HEK293T (cell line): Measurements from ENCODE around the gene FEM1B.

Experiments used
- CTCF ChIA-PET: fragments of 350-600 bp; formaldehyde crosslinking; extraction: SDS; loops from one replicate; lab custom pipeline; 2021; ENCODE audit warnings: antibody characterized with exemption, inconsistent platforms; lab: Yijun Ruan, JAX
- POLR2A ChIA-PET: fragments of 350-600 bp; formaldehyde crosslinking; extraction: SDS; loops from one replicate; lab custom pipeline; 2020; ENCODE audit warnings: antibody characterized with exemption, inconsistent platforms; lab: Yijun Ruan, JAX
- DNase-seq: peaks from one replicate; pipeline ENCODE4 v3.0.0; 2012; ENCODE audit warnings: mixed read lengths; ENCODE audit errors: extremely low spot score
- ARNT ChIP-seq: fragments of 450-650 bp; IDR thresholded peaks from 2 replicates; pipeline ENCODE4 v1.6.1; 2017; ENCODE audit warnings: mild to moderate bottlenecking
- BHLHE40 ChIP-seq: fragments of 450-650 bp; IDR thresholded peaks from 2 replicates; pipeline ENCODE4 v1.6.1; 2016; ENCODE audit warnings: mild to moderate bottlenecking, moderate library complexity, borderline replicate concordance
- CTBP1 ChIP-seq: fragments of 450-650 bp; IDR thresholded peaks from 2 replicates; pipeline ENCODE4 v1.6.1; 2016; ENCODE audit warnings: borderline replicate concordance
- ELF4 ChIP-seq: fragments of 450-650 bp; IDR thresholded peaks from 2 replicates; pipeline ENCODE4 v1.6.1; 2017; ENCODE audit warnings: antibody characterized with exemption
- FOXA1 ChIP-seq: fragments of 450-650 bp; IDR thresholded peaks from 2 replicates; pipeline ENCODE4 v1.6.1; 2016; ENCODE audit warnings: mild to moderate bottlenecking
- FOXK2 ChIP-seq: fragments of 450-650 bp; IDR thresholded peaks from 2 replicates; pipeline ENCODE4 v1.6.1; 2016; ENCODE audit warnings: mild to moderate bottlenecking
- FOXM1 ChIP-seq: fragments of 450-650 bp; IDR thresholded peaks from 2 replicates; pipeline ENCODE4 v1.6.1; 2017; ENCODE audit warnings: mild to moderate bottlenecking, borderline replicate concordance
- HDGF ChIP-seq: fragments of 450-650 bp; IDR thresholded peaks from 2 replicates; pipeline ENCODE4 v1.6.1; 2017; ENCODE audit warnings: antibody characterized with exemption, borderline replicate concordance
- L3MBTL2 ChIP-seq: fragments of 450-650 bp; conservative IDR thresholded peaks from 2 replicates; pipeline ENCODE4 v1.6.1; 2016; ENCODE audit warnings: mild to moderate bottlenecking
- LEF1 ChIP-seq: fragments of 450-650 bp; IDR thresholded peaks from 2 replicates; pipeline ENCODE4 v1.6.1; 2017; ENCODE audit warnings: mild to moderate bottlenecking, borderline replicate concordance
- NFRKB ChIP-seq: fragments of 450-650 bp; IDR thresholded peaks from 2 replicates; pipeline ENCODE4 v1.6.1; 2016; ENCODE audit warnings: mild to moderate bottlenecking, moderate library complexity
- SP1 ChIP-seq: fragments of 450-650 bp; IDR thresholded peaks from 2 replicates; pipeline ENCODE4 v1.6.1; 2017
- SUZ12 ChIP-seq: fragments of 450-650 bp; IDR thresholded peaks from 2 replicates; pipeline ENCODE4 v1.6.1; 2016; ENCODE audit warnings: mild to moderate bottlenecking
- TARDBP ChIP-seq: fragments of 450-650 bp; IDR thresholded peaks from 2 replicates; pipeline ENCODE4 v1.6.1; 2016
- ZNF384 ChIP-seq: fragments of 450-650 bp; IDR thresholded peaks from 2 replicates; pipeline ENCODE4 v1.6.1; 2016
- TF ChIP-seq, protein P1 (sequence below): fragments of 450-650 bp; IDR thresholded peaks from 2 replicates; pipeline ENCODE4 v1.6.1; 2016

The FEM1B gene

DNA sequence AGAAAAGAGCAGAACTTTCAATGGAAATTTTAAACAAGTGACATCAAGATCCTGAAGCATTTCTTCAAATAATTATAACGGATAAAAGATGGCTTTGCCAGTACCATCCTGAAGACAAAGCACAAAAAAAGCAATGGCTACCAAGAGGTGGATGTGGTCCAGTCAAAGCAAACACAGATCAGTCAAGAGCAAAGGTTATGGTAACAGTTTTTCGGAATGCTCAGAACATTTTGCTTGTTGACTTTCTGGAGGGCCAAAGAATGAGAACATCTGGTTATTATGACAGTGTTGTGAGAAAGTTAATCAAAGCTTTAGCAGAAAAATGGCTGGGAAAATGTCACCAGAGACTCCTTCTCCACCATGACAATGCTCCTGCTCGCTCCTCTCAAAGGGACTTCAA lies 31.5 kb downstream of the FEM1B start:
- ChIA-PET POLR2A (no interaction called here), CTCF (no interaction called here)
- no peak for DNase-seq
- no peak for TF ChIP-seq ARNT
- no peak for TF ChIP-seq SP1
- TF ChIP-seq BHLHE40 = no peak
- no peak for TF ChIP-seq FOXK2
- TF ChIP-seq LEF1 = no peak

- TF ChIP-seq BHLHE40 (no peak), ELF4 (no peak), SP1 (no peak), SUZ12 (no peak), TARDBP (no peak), ZNF384 (no peak), HDGF (no peak), FOXM1 (no peak), FOXK2 (no peak), CTBP1 (no peak), ARNT (no peak), LEF1 (no peak)
- POLR2A ChIA-PET = no interaction called here
- DNase-seq = no peak
- CTCF ChIA-PET = no interaction called here
Observed at GRCh38 chr15:68310178-68310803, 32.7 kb downstream of the FEM1B start.

- no peak for DNase-seq
- no peak for TF ChIP-seq TARDBP
- no peak for TF ChIP-seq ZNF384
- ChIA-PET POLR2A (interaction anchor here (0.7 kb wide), 1 partner anchor 11 kb away, joined by 3 read pairs; no protein-coding TSS in a partner anchor), CTCF (no interaction called here)
Observed at GRCh38 chr15:68310804-68311463, 33.4 kb downstream of the FEM1B start.

DNA sequence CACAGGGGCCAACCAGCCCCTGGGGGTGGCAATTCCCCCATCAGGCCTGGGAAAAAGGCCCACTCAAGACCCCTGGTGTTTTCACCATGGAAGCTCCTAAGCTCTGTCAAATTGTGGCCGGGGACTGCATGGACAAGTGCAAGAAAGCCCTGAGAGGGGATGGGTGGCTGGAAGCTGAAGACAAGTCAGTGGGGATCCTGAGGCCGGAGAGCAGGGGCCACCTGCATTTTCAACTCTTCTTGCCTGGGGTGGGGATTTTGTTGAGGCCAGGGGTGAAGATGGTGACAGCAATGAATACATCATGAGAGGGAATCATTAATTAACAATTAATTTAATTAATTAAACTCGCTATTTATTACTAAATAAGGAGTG lies 33.9 kb downstream of the FEM1B start:
- ChIA-PET POLR2A (interaction anchor here (0.7 to 1.0 kb wide), 2 partner anchors 11 to 34 kb away, joined by 3 to 5 read pairs; partner anchors contain the start of gene FEM1B), CTCF (no interaction called here)
- no peak for TF ChIP-seq ELF4
- no peak for TF ChIP-seq ZNF384
- no peak for TF ChIP-seq NFRKB
- TF ChIP-seq SUZ12 = no peak
- TF ChIP-seq, protein P1, sequence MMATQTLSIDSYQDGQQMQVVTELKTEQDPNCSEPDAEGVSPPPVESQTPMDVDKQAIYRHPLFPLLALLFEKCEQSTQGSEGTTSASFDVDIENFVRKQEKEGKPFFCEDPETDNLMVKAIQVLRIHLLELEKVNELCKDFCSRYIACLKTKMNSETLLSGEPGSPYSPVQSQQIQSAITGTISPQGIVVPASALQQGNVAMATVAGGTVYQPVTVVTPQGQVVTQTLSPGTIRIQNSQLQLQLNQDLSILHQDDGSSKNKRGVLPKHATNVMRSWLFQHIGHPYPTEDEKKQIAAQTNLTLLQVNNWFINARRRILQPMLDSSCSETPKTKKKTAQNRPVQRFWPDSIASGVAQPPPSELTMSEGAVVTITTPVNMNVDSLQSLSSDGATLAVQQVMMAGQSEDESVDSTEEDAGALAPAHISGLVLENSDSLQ = no peak
- TF ChIP-seq SP1 = no peak
- TF ChIP-seq FOXM1 = no peak
- TF ChIP-seq BHLHE40 = no peak
- TF ChIP-seq TARDBP = no peak
- no peak for TF ChIP-seq FOXA1
- TF ChIP-seq L3MBTL2 = no peak
- no peak for TF ChIP-seq FOXK2
- TF ChIP-seq HDGF = no peak
- no peak for TF ChIP-seq ARNT
- no peak for TF ChIP-seq LEF1
- no peak for TF ChIP-seq CTBP1
- DNase-seq = no peak

DNA sequence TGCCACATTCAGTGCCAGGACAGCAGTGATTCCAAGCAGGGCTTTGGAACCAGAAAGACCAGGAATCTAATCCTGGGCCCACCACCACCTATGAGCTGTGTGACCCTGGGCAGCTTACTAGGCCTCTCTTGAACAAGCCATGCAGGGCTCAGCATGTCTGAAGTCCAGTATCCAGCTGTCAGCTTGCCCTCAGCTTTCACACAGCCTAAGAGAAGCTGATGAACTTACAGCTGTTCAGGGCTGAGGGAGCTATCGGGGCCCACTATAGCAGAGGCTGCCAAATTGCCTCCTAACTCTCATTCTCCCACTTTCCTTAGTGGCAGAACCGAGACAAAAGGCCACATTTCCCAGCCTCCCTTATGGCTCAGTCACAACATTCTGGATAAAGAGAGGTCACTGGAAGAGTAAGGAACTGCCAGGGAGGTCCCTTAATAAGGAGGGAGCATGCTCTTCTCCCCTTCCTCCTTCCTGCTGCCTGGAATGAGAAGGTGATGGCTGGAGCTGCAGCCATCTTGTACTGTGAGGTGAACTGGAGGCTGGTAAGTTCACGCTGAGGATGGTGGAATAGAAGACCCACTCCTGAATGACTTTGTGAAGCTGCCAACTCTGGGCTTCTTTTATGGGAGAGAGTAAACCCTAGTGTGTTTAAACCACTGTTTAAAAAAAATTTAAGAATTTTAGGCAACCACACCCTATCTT lies 34.5 kb downstream of the FEM1B start:
- TF ChIP-seq LEF1 (no peak), FOXM1 (no peak), FOXA1 (no peak), FOXK2 (no peak), BHLHE40 (no peak)
- TF ChIP-seq, protein P1 = no peak
- POLR2A ChIA-PET = interaction anchor here (1.0 kb wide), 1 partner anchor 35 kb away, joined by 5 read pairs; the partner anchor contains the start of gene FEM1B
- no peak for DNase-seq
- CTCF ChIA-PET = no interaction called here

- no peak for DNase-seq
- TF ChIP-seq FOXA1 (no peak), ELF4 (no peak), SP1 (no peak), LEF1 (no peak), BHLHE40 (no peak), CTBP1 (no peak), ARNT (no peak), TARDBP (no peak), HDGF (no peak), FOXK2 (no peak), L3MBTL2 (no peak), FOXM1 (no peak)
- TF ChIP-seq, protein P1 = no peak
- CTCF ChIA-PET = no interaction called here
- POLR2A ChIA-PET = no interaction called here
Observed at GRCh38 chr15:68312701-68313204, 35.2 kb downstream of the FEM1B start.
